ENCODE data around the gene DIS3L. TPM values are rescaled to one million over a fixed set of nuclear protein-coding genes. Genes with fewer than 3 reads are reported as not detected.
"Not testable (repeated sequence)": the region's sequence is repeated elsewhere in the genome, so short reads cannot be mapped to it uniquely, and the experiment has no call there.

DIS3L gene
- total RNA-seq, 6 experiments from 2014 or later = 16.1 to 32.3 (median 19.6) TPM

GRCh38 chr15:66302489-66303278 lies 9.3 kb downstream of the DIS3L start:
- intact Hi-C loops (cut with DNase I) = no loop called here
- H3K36me3 ChIP-seq = peaks cover 0 to 4% (median 0%) of the 10 kb centered on the region in 4 donors
- WGBS (ENCODE audit: insufficient coverage, low coverage, low lambda C conversion rate, missing lambda C conversion rate) = 75% methylated on average over 3 of the region's 5 CpGs
- no peak overlapping the region for H3K27ac ChIP-seq
- H3K27me3 ChIP-seq = no peaks in the 10 kb centered on the region
- ATAC-seq (no peak), DNase-seq (no peak)
- no peaks in the 10 kb centered on the region for H3K9me3 ChIP-seq
- TF ChIP-seq POLR2A (IDR thresholded peaks at IDR 0.05) (no peak), CTCF (IDR thresholded peaks at IDR 0.05) (no peak)
- no peak overlapping the region for H3K4me3 ChIP-seq
- no peaks in the 10 kb centered on the region for H3K4me1 ChIP-seq

- H3K4me1 ChIP-seq; H3K27ac ChIP-seq; intact Hi-C loops (cut with DNase I); H3K9me3 ChIP-seq; DNase-seq; ATAC-seq; H3K27me3 ChIP-seq; H3K4me3 ChIP-seq: not testable (repeated sequence)
- peaks cover 0 to 18% (median 2%) of the 10 kb centered on the region in 4 donors for H3K36me3 ChIP-seq
- 96% methylated on average over 7 of the region's 10 CpGs for WGBS (ENCODE audit: insufficient coverage, low coverage, low lambda C conversion rate, missing lambda C conversion rate)
These were observed 11.1 kb downstream of the DIS3L start for GRCh38 chr15:66304425-66304824.

- Histone ChIP-seq H3K4me3 (no peak overlapping the region), H3K9me3 (no peaks in the 10 kb centered on the region), H3K27me3 (no peaks in the 10 kb centered on the region), H3K36me3 (peaks cover 0 to 33% (median 9%) of the 10 kb centered on the region in 4 donors), H3K4me1 (no peaks in the 10 kb centered on the region), H3K27ac (no peak overlapping the region)
- intact Hi-C loops (cut with DNase I) = no loop called here
- TF ChIP-seq POLR2A (IDR thresholded peaks at IDR 0.05) = no peak
- ATAC-seq (no peak), DNase-seq (no peak)
- WGBS (ENCODE audit: insufficient coverage, low coverage, low lambda C conversion rate, missing lambda C conversion rate) = 96% methylated on average over 3 of the region's 3 CpGs
These were observed 13.0 kb downstream of the DIS3L start for GRCh38 chr15:66306381-66306780.

GRCh38 chr15:66308531-66308930 lies 15.2 kb downstream of the DIS3L start:
- Histone ChIP-seq H3K27ac (no peak overlapping the region), H3K4me1 (no peaks in the 10 kb centered on the region), H3K27me3 (no peaks in the 10 kb centered on the region), H3K36me3 (peaks cover 0 to 44% (median 13%) of the 10 kb centered on the region in 4 donors), H3K9me3 (no peaks in the 10 kb centered on the region), H3K4me3 (no peak overlapping the region)
- no peak for DNase-seq
- TF ChIP-seq CTCF (IDR thresholded peaks at IDR 0.05) = no peak
- TF ChIP-seq POLR2A (IDR thresholded peaks at IDR 0.05) = no peak
- intact Hi-C loops (cut with DNase I) = no loop called here
- 92% methylated on average over 3 of the region's 3 CpGs for WGBS (ENCODE audit: insufficient coverage, low coverage, low lambda C conversion rate, missing lambda C conversion rate)
- ATAC-seq = no peak

- H3K9me3 ChIP-seq = no peaks in the 10 kb centered on the region
- peaks cover 0 to 52% (median 16%) of the 10 kb centered on the region in 4 donors for H3K36me3 ChIP-seq
- DNase-seq = no peak
- no peaks in the 10 kb centered on the region for H3K27me3 ChIP-seq
- no peak for ATAC-seq
- 74% methylated on average over 3 of the region's 3 CpGs for WGBS (ENCODE audit: insufficient coverage, low coverage, low lambda C conversion rate, missing lambda C conversion rate)
- intact Hi-C loops (cut with DNase I) = no loop called here
- no peak for TF ChIP-seq CTCF (IDR thresholded peaks at IDR 0.05)
- TF ChIP-seq POLR2A (IDR thresholded peaks at IDR 0.05) = no peak
- H3K4me1 ChIP-seq = no peaks in the 10 kb centered on the region
- H3K27ac ChIP-seq = no peak overlapping the region
- no peak overlapping the region for H3K4me3 ChIP-seq
These were observed 16.5 kb downstream of the DIS3L start for GRCh38 chr15:66309828-66310227.

Measured in right lobe of liver (tissue), 6 donors.